ENCODE measurements around the gene SHE.

Gene SHE

GRCh38 chr1:154467434-154468102 lies 34.6 kb downstream of the SHE start:
- Histone ChIP-seq H3K4me2 (ENCODE audit: low read length, poor library complexity, severe bottlenecking) (no peak overlapping the region), H3K4me3 (ENCODE audit: insufficient read depth in 1 of 2, low read depth in 1 of 2, low read length in 2 of 2) (no peak overlapping the region)
- WGBS: 91% methylated on average over 9 of the region's 11 CpGs

DNA sequence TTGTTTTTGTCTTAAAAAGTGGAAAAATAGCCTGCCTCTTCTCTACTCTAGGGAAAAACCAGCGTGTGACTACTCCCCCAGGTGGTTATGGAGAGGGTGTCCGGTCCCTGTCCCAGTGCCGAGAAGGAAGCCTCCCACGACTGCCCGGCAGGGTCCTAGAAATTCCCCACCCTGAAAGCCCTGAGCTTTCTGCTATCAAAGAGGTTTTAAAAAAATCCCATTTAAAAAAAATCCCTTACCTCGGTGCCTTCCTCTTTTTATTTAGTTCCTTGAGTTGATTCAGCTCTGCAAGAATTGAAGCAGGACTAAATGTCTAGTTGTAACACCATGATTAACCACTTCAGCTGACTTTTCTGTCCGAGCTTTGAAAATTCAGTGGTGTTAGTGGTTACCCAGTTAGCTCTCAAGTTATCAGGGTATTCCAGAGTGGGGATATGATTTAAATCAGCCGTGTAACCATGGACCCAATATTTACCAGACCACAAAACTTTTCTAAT lies 35.2 kb downstream of the SHE start:
- Histone ChIP-seq H4K8ac (ENCODE audit: low read length) (no peak overlapping the region), H3K9me3 (ENCODE audit: control insufficient read depth, low read length) (no peaks in the 10 kb centered on the region), H3K14ac (ENCODE audit: low read length in 2 of 2) (no peak overlapping the region), H2BK120ac (ENCODE audit: low read depth, low read length) (no peak overlapping the region), H3K9ac (ENCODE audit: low read length) (no peak overlapping the region), H3K4me1 (ENCODE audit: control insufficient read depth, insufficient read depth, low read depth, low read length) (peaks cover 25% of the 10 kb centered on the region), H3K23ac (ENCODE audit: low read length in 2 of 2) (no peak overlapping the region), H4K91ac (ENCODE audit: low read length) (no peak overlapping the region), H3K4me2 (ENCODE audit: low read length, poor library complexity, severe bottlenecking) (no peak overlapping the region), H3K18ac (ENCODE audit: low read depth in 1 of 2, low read length in 2 of 2) (no peak overlapping the region), H3K27me3 (ENCODE audit: control insufficient read depth in 1 of 2, insufficient read depth in 1 of 2, low read length in 2 of 2) (no peaks in the 10 kb centered on the region), H2BK12ac (ENCODE audit: low read length in 2 of 2) (no peak overlapping the region), H3K4ac (ENCODE audit: low read depth in 1 of 2, low read length in 2 of 2) (no peak overlapping the region), H3K4me3 (ENCODE audit: insufficient read depth in 1 of 2, low read depth in 1 of 2, low read length in 2 of 2) (no peak overlapping the region), H2BK15ac (ENCODE audit: low read depth, poor library complexity, severe bottlenecking) (no peak overlapping the region), H3K79me1 (replicated peaks; ENCODE audit: low read length, poor library complexity, severe bottlenecking) (no peaks in the 10 kb centered on the region), H2AK5ac (ENCODE audit: low read length, severe bottlenecking) (peak overlapping the region; percentile 35), H2BK5ac (ENCODE audit: low read depth, low read length, poor library complexity, severe bottlenecking) (no peak overlapping the region), H3K27ac (ENCODE audit: low read length, poor library complexity, severe bottlenecking) (no peak overlapping the region), H2AFZ (ENCODE audit: low read depth, low read length) (no peak overlapping the region), H3K36me3 (ENCODE audit: control insufficient read depth in 1 of 2, insufficient read depth in 2 of 2, low read depth in 1 of 2, low read length in 2 of 2) (peaks cover 10 to 13% of the 10 kb centered on the region in 2 experiments)
- no peak for DNase-seq
- 71% methylated on average over 5 of the region's 8 CpGs for WGBS

More at GRCh38 chr1:154467434-154468102, 34.6 kb downstream of the SHE start:
- Histone ChIP-seq H3K9me3 (ENCODE audit: control insufficient read depth, low read length) (no peaks in the 10 kb centered on the region), H3K36me3 (ENCODE audit: control insufficient read depth in 1 of 2, insufficient read depth in 2 of 2, low read depth in 1 of 2, low read length in 2 of 2) (peaks cover 10 to 13% of the 10 kb centered on the region in 2 experiments), H3K18ac (ENCODE audit: low read depth in 1 of 2, low read length in 2 of 2) (no peak overlapping the region), H3K27me3 (ENCODE audit: control insufficient read depth in 1 of 2, insufficient read depth in 1 of 2, low read length in 2 of 2) (no peaks in the 10 kb centered on the region), H3K9ac (ENCODE audit: low read length) (no peak overlapping the region), H3K4me1 (ENCODE audit: control insufficient read depth, insufficient read depth, low read depth, low read length) (peaks cover 25% of the 10 kb centered on the region), H2BK15ac (ENCODE audit: low read depth, poor library complexity, severe bottlenecking) (no peak overlapping the region), H2BK12ac (ENCODE audit: low read length in 2 of 2) (no peak overlapping the region), H2BK5ac (ENCODE audit: low read depth, low read length, poor library complexity, severe bottlenecking) (no peak overlapping the region), H2AFZ (ENCODE audit: low read depth, low read length) (no peak overlapping the region), H3K27ac (ENCODE audit: low read length, poor library complexity, severe bottlenecking) (no peak overlapping the region), H2AK5ac (ENCODE audit: low read length, severe bottlenecking) (peak overlapping the region; percentile 35), H3K79me1 (replicated peaks; ENCODE audit: low read length, poor library complexity, severe bottlenecking) (no peaks in the 10 kb centered on the region), H4K8ac (ENCODE audit: low read length) (no peak overlapping the region), H2BK120ac (ENCODE audit: low read depth, low read length) (no peak overlapping the region), H3K4ac (ENCODE audit: low read depth in 1 of 2, low read length in 2 of 2) (no peak overlapping the region), H3K14ac (ENCODE audit: low read length in 2 of 2) (no peak overlapping the region), H3K23ac (ENCODE audit: low read length in 2 of 2) (no peak overlapping the region), H4K91ac (ENCODE audit: low read length) (no peak overlapping the region)
- DNase-seq: no peak

- WGBS: 75% methylated on average over 3 of the region's 3 CpGs
- Histone ChIP-seq H2BK5ac (ENCODE audit: low read depth, low read length, poor library complexity, severe bottlenecking) (no peak overlapping the region), H3K9me3 (ENCODE audit: control insufficient read depth, low read length) (no peaks in the 10 kb centered on the region), H3K4me1 (ENCODE audit: control insufficient read depth, insufficient read depth, low read depth, low read length) (peaks cover 25% of the 10 kb centered on the region), H4K91ac (ENCODE audit: low read length) (peak overlapping the region; percentile 12), H2BK12ac (ENCODE audit: low read length in 2 of 2) (no peak overlapping the region), H3K27me3 (ENCODE audit: control insufficient read depth in 1 of 2, insufficient read depth in 1 of 2, low read length in 2 of 2) (no peaks in the 10 kb centered on the region), H2BK15ac (ENCODE audit: low read depth, poor library complexity, severe bottlenecking) (no peak overlapping the region), H3K4me3 (ENCODE audit: insufficient read depth in 1 of 2, low read depth in 1 of 2, low read length in 2 of 2) (no peak overlapping the region), H4K8ac (ENCODE audit: low read length) (no peak overlapping the region), H2BK120ac (ENCODE audit: low read depth, low read length) (no peak overlapping the region), H3K79me1 (replicated peaks; ENCODE audit: low read length, poor library complexity, severe bottlenecking) (no peaks in the 10 kb centered on the region), H2AFZ (ENCODE audit: low read depth, low read length) (no peak overlapping the region), H3K23ac (ENCODE audit: low read length in 2 of 2) (no peak overlapping the region), H3K4ac (ENCODE audit: low read depth in 1 of 2, low read length in 2 of 2) (no peak overlapping the region), H3K36me3 (ENCODE audit: control insufficient read depth in 1 of 2, insufficient read depth in 2 of 2, low read depth in 1 of 2, low read length in 2 of 2) (peaks cover 10 to 16% of the 10 kb centered on the region in 2 experiments), H3K18ac (ENCODE audit: low read depth in 1 of 2, low read length in 2 of 2) (no peak overlapping the region), H3K14ac (ENCODE audit: low read length in 2 of 2) (no peak overlapping the region), H3K4me2 (ENCODE audit: low read length, poor library complexity, severe bottlenecking) (no peak overlapping the region), H3K9ac (ENCODE audit: low read length) (peak overlapping the region; percentile 56), H3K27ac (ENCODE audit: low read length, poor library complexity, severe bottlenecking) (no peak overlapping the region), H2AK5ac (ENCODE audit: low read length, severe bottlenecking) (peak overlapping the region; percentile 97)
- no peak for DNase-seq
Measured at GRCh38 chr1:154466206-154466605, 36.0 kb downstream of the SHE start.

GRCh38 chr1:154465621-154466195 lies 36.5 kb downstream of the SHE start:
- Histone ChIP-seq H3K4me2 (ENCODE audit: low read length, poor library complexity, severe bottlenecking) (no peak overlapping the region), H2BK120ac (ENCODE audit: low read depth, low read length) (no peak overlapping the region), H4K91ac (ENCODE audit: low read length) (peak overlapping the region; percentile 65), H3K27ac (ENCODE audit: low read length, poor library complexity, severe bottlenecking) (no peak overlapping the region), H4K8ac (ENCODE audit: low read length) (no peak overlapping the region), H2BK15ac (ENCODE audit: low read depth, poor library complexity, severe bottlenecking) (no peak overlapping the region), H3K4me1 (ENCODE audit: control insufficient read depth, insufficient read depth, low read depth, low read length) (peaks cover 25% of the 10 kb centered on the region), H2BK5ac (ENCODE audit: low read depth, low read length, poor library complexity, severe bottlenecking) (no peak overlapping the region), H3K23ac (ENCODE audit: low read length in 2 of 2) (no peak overlapping the region), H3K4ac (ENCODE audit: low read depth in 1 of 2, low read length in 2 of 2) (peak overlapping the region in 1 of 2 experiments; percentile 54), H3K27me3 (ENCODE audit: control insufficient read depth in 1 of 2, insufficient read depth in 1 of 2, low read length in 2 of 2) (no peaks in the 10 kb centered on the region), H3K9ac (ENCODE audit: low read length) (peak overlapping the region; percentile 56), H3K14ac (ENCODE audit: low read length in 2 of 2) (no peak overlapping the region), H3K79me1 (replicated peaks; ENCODE audit: low read length, poor library complexity, severe bottlenecking) (no peaks in the 10 kb centered on the region), H2BK12ac (ENCODE audit: low read length in 2 of 2) (peak overlapping the region in 1 of 2 experiments; percentile 32), H2AK5ac (ENCODE audit: low read length, severe bottlenecking) (peak overlapping the region; percentile 97), H3K4me3 (ENCODE audit: insufficient read depth in 1 of 2, low read depth in 1 of 2, low read length in 2 of 2) (no peak overlapping the region), H3K18ac (ENCODE audit: low read depth in 1 of 2, low read length in 2 of 2) (no peak overlapping the region), H3K9me3 (ENCODE audit: control insufficient read depth, low read length) (no peaks in the 10 kb centered on the region), H2AFZ (ENCODE audit: low read depth, low read length) (no peak overlapping the region), H3K36me3 (ENCODE audit: control insufficient read depth in 1 of 2, insufficient read depth in 2 of 2, low read depth in 1 of 2, low read length in 2 of 2) (peaks cover 10 to 16% of the 10 kb centered on the region in 2 experiments)
- WGBS: 96% methylated on average over 5 of the region's 8 CpGs
- DNase-seq: no peak
